Effector memory CD4-positive, alpha-beta T cell (primary cell): ENCODE data around the gene SPATA6.

Experiments
- DNase-seq, 3 donors: peaks; one replicate each; pipeline ENCODE4 v3.0.0-alpha.2; 2020
- H3K27ac ChIP-seq: 2 replicates; pipeline ENCODE4 v1.7.0; 2013; ENCODE audit warnings: mild to moderate bottlenecking, low read length, moderate library complexity; ENCODE audit not compliant: insufficient read depth, poor library complexity, severe bottlenecking
- H3K27me3 ChIP-seq: replicated peaks from 2 replicates; pipeline ENCODE4 v1.7.0; 2013; ENCODE audit warnings: mild to moderate bottlenecking, low read length; ENCODE audit not compliant: insufficient read depth, control insufficient read depth, poor library complexity, severe bottlenecking
- H3K36me3 ChIP-seq: 2 replicates; pipeline ENCODE4 v1.7.0; 2013; ENCODE audit warnings: mild to moderate bottlenecking, low read length, moderate library complexity; ENCODE audit not compliant: control insufficient read depth, insufficient read depth
- H3K4me1 ChIP-seq: 2 replicates; pipeline ENCODE4 v1.7.0; 2013; ENCODE audit warnings: low read length, mild to moderate bottlenecking; ENCODE audit not compliant: control insufficient read depth, insufficient read depth, poor library complexity, severe bottlenecking
- H3K4me3 ChIP-seq: 2 replicates; pipeline ENCODE4 v1.7.0; 2013; ENCODE audit warnings: low read length, low read depth, mild to moderate bottlenecking; ENCODE audit not compliant: insufficient read depth, poor library complexity, severe bottlenecking
- H3K9me3 ChIP-seq: 2 replicates; pipeline ENCODE4 v1.7.0; 2013; ENCODE audit warnings: mild to moderate bottlenecking, low read length, moderate library complexity; ENCODE audit not compliant: control insufficient read depth

Gene SPATA6

DNA sequence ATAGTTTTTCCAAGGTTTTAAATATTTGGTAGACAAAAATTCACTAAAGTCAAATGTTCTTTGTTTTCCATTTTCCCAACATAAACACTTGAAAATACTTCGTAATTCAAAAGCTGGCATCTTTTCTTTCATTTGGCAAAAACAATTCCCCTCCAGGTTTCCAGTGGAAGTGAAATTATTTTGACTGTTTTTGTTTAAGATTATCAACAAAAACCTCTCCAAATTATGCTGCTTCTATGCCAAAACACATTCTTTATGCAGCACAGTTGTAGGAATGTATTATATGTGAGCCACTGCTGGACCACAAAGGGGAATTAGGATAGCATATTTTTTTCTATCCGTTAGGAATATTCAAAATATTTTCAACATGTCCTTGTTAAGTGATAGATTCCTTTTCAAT lies 205.4 kb downstream of the SPATA6 start:
- H3K4me1 ChIP-seq = no peaks in the 10 kb centered on the region
- H3K4me3 ChIP-seq = no peak overlapping the region
- no peaks in the 10 kb centered on the region for H3K27me3 ChIP-seq
- H3K9me3 ChIP-seq = no peaks in the 10 kb centered on the region
- H3K27ac ChIP-seq = no peak overlapping the region
- DNase-seq = no peak
- H3K36me3 ChIP-seq = no peaks in the 10 kb centered on the region

DNA sequence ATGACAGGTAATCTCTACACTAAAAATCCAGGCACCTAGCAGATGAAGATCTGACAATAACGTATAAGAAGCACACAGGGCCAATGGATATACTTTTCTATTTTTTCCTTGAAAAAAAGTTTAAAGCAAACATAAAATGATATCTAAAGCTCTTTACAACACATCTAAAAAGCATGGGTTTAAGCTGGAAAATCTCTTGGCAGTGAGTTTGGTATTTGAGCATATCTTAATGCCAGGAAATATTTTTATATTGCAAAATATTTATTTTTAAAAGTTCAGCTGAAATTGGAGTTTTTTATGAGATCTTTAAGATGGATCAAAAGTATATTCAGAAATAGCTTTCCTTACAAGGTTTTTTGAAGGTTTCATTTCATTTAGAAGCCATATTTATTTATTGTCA lies 209.0 kb downstream of the SPATA6 start:
- Histone ChIP-seq H3K9me3 (no peaks in the 10 kb centered on the region), H3K27ac (no peak overlapping the region), H3K4me3 (no peak overlapping the region), H3K4me1 (no peaks in the 10 kb centered on the region), H3K36me3 (no peaks in the 10 kb centered on the region), H3K27me3 (no peaks in the 10 kb centered on the region)
- no peak for DNase-seq

GRCh38 chr1:48261881-48262400 lies 210.1 kb downstream of the SPATA6 start:
- Histone ChIP-seq H3K4me3 (no peak overlapping the region), H3K36me3 (no peaks in the 10 kb centered on the region), H3K27me3 (no peaks in the 10 kb centered on the region), H3K27ac (no peak overlapping the region), H3K9me3 (no peaks in the 10 kb centered on the region), H3K4me1 (no peaks in the 10 kb centered on the region)
- DNase-seq = no peak

DNA sequence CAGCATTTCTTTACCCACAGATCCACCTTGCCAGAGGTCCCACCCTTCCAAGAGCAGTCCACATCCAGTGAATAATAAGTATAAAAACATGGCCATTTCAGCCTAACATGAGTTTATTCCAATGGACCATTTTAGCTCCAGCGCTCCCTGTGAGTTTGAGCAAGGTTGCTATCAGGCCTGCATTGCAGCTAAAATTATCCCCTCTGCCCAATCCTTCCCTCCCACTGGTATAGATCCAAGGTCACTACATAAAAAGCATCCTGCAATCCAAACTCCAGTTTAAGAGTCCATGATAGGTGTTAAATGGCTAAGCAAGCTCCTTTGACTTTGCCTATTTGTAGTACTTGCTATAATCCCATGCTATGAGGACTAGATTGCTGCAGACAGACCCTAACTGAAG lies 213.9 kb downstream of the SPATA6 start:
- no peaks in the 10 kb centered on the region for H3K9me3 ChIP-seq
- no peaks in the 10 kb centered on the region for H3K36me3 ChIP-seq
- H3K27ac ChIP-seq = no peak overlapping the region
- DNase-seq = no peak
- H3K27me3 ChIP-seq = no peaks in the 10 kb centered on the region
- H3K4me1 ChIP-seq = no peaks in the 10 kb centered on the region
- H3K4me3 ChIP-seq = no peak overlapping the region

- no peaks in the 10 kb centered on the region for H3K36me3 ChIP-seq
- DNase-seq = no peak
- no peak overlapping the region for H3K27ac ChIP-seq
- H3K9me3 ChIP-seq = no peaks in the 10 kb centered on the region
- H3K4me3 ChIP-seq = no peak overlapping the region
- no peaks in the 10 kb centered on the region for H3K27me3 ChIP-seq
- no peaks in the 10 kb centered on the region for H3K4me1 ChIP-seq
Observed at GRCh38 chr1:48254254-48254653, 217.8 kb downstream of the SPATA6 start.

DNA sequence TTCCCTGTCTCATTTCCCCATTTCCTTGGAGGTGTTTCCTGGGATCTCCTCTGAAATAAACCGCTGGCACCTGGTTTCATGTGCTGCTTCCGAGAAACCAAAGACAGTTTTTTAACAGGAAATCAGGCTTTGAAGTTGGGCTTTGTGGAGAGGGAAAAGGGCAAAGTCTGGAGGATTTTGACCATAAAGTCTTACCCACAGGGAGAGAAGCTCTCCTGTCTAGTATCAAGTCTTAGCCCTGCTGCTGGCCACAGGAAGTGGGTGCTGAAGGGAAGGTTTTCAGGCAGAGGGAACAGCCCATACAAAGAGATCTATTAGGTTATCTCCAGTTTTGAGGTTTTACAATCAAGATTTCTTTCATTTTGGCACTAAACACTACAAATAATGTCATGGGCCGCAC lies 220.2 kb downstream of the SPATA6 start:
- no peaks in the 10 kb centered on the region for H3K4me1 ChIP-seq
- H3K9me3 ChIP-seq = no peaks in the 10 kb centered on the region
- no peaks in the 10 kb centered on the region for H3K36me3 ChIP-seq
- H3K27ac ChIP-seq = no peak overlapping the region
- H3K4me3 ChIP-seq = no peak overlapping the region
- no peaks in the 10 kb centered on the region for H3K27me3 ChIP-seq
- no peak for DNase-seq

DNA sequence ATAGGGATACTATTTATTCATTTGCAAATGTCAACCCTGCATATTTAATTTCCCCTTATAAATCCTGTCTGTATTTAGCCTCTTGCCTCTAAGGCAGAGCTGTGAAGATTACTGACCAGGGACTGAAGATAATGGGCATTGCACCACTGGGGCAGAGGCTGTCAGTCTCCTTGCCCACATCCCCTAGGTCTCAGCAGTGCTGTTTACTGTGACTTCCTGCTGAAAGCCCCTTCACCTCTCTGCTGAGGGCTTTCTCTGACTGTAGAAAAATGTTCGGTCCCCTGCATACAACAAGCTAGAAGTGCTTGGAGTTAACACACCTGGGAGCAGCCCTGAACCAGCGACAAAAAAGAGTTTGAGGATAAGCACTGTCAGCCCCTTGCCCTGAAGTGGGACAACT lies 220.7 kb downstream of the SPATA6 start:
- H3K27ac ChIP-seq = no peak overlapping the region
- H3K4me3 ChIP-seq = no peak overlapping the region
- no peaks in the 10 kb centered on the region for H3K9me3 ChIP-seq
- H3K4me1 ChIP-seq = no peaks in the 10 kb centered on the region
- DNase-seq = no peak
- H3K36me3 ChIP-seq = no peaks in the 10 kb centered on the region
- H3K27me3 ChIP-seq = no peaks in the 10 kb centered on the region

GRCh38 chr1:48250572-48250971 lies 221.4 kb downstream of the SPATA6 start:
- DNase-seq = no peak
- no peak overlapping the region for H3K4me3 ChIP-seq
- H3K27ac ChIP-seq = no peak overlapping the region
- H3K27me3 ChIP-seq = no peaks in the 10 kb centered on the region
- H3K9me3 ChIP-seq = no peaks in the 10 kb centered on the region
- H3K4me1 ChIP-seq = no peaks in the 10 kb centered on the region
- H3K36me3 ChIP-seq = no peaks in the 10 kb centered on the region

DNA sequence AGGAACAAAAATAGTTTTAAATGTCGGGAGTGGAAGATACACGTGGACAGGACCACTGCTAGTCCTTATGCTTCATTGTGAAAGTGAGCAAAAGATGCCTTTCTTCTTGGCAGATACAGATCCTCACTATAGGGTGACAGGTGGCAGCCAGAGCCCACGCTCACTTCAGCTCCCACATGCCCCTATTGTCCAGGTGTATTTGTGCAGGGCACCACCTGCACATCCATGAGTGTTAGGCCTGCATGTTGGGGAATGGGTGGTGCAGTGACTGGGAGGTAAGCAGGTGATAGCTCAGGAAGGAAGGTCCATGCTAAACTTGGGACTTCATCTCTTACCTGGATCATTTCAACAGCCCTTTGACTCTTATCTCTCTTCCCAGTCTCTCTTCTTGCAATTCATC lies 222.1 kb downstream of the SPATA6 start:
- Histone ChIP-seq H3K4me1 (no peaks in the 10 kb centered on the region), H3K9me3 (no peaks in the 10 kb centered on the region), H3K27me3 (no peaks in the 10 kb centered on the region), H3K36me3 (no peaks in the 10 kb centered on the region), H3K27ac (no peak overlapping the region), H3K4me3 (no peak overlapping the region)
- no peak for DNase-seq

DNA sequence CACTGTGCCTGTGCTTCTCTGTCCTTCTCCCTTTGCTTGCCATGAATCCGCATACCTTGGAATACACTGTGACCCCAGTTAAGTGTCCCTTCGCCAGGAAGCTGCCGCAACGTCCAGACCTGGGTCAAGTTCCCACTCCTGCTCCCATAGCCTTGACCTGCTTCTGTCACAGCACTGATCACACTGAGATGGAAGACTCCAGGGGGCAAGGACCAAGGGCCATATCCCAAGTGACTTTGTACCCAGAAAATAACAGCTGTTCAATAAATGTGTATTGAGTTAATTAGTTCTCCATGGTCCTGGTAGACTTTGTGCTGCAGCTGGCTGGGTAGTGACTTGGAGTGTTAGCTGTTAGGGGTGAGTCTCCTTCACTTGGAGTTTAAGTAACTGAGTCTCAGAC lies 223.6 kb downstream of the SPATA6 start:
- no peaks in the 10 kb centered on the region for H3K4me1 ChIP-seq
- no peaks in the 10 kb centered on the region for H3K36me3 ChIP-seq
- H3K27ac ChIP-seq = no peak overlapping the region
- no peak overlapping the region for H3K4me3 ChIP-seq
- no peaks in the 10 kb centered on the region for H3K9me3 ChIP-seq
- H3K27me3 ChIP-seq = no peaks in the 10 kb centered on the region
- DNase-seq = no peak

DNA sequence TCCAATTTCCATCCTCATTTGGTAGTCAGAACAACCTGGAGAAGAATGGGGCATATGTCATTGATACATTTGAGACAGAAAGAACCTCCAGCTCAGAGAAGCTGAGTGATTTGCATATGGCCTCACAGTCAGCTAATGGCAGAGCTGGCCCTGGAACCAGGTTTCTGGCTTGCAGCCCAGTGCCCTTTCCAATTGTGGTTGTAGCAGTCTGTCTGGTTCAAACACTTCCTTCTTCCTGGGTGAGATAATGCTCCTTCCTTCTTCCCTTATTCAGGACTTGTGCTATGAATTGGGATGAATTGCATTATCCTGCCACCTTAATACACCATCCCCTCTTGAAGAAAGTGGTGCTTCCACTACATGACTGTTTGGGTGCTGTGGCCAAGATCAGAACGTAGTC lies 225.3 kb downstream of the SPATA6 start:
- H3K27me3 ChIP-seq = no peaks in the 10 kb centered on the region
- no peak overlapping the region for H3K4me3 ChIP-seq
- no peaks in the 10 kb centered on the region for H3K4me1 ChIP-seq
- H3K36me3 ChIP-seq = no peaks in the 10 kb centered on the region
- H3K9me3 ChIP-seq = no peaks in the 10 kb centered on the region
- no peak overlapping the region for H3K27ac ChIP-seq
- no peak for DNase-seq
